Body of pancreas (tissue), 4 donors: Measurements from ENCODE around the gene MYRFL.

Source experiments
- POLR2A ChIP-seq, 3 donors: fragments of 450-650 bp; IDR thresholded peaks; one replicate each; pipeline ENCODE4 v1.6.1; 2016; ENCODE audit warnings: antibody characterized with exemption in 3 of 3, mild to moderate bottlenecking in 2 of 3
- TF ChIP-seq, protein P1 (sequence below), 7 experiments: fragments of 450-650 bp in 4 of 7; fragments of 200-600 bp in 3 of 7; sonication (generic) in 3 of 7; IDR thresholded peaks; one replicate each; pipeline ENCODE4 v1.5.1; 2016 to 2019; ENCODE audit warnings: antibody characterized with exemption in 7 of 7

DNA sequence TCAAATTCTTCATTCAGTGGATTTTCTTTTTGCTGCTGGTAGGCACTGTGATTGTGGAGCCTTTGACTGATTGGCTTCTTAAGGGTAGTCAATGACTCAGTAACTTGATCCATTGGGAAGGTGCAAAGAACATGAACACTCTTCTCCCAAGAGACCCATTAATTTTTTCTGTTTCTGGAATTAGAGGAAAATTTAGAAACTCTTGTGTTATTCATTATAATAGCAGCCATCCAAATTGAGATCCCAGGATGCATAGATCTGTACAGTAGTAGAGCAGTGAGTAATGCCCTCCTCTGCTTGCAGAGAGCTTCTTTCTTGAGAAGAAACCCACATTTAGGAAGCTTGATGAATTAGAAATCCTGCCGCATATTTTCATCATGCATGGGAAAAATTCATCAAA, 63.9 kb downstream of the MYRFL start:
- TF ChIP-seq, protein P1, sequence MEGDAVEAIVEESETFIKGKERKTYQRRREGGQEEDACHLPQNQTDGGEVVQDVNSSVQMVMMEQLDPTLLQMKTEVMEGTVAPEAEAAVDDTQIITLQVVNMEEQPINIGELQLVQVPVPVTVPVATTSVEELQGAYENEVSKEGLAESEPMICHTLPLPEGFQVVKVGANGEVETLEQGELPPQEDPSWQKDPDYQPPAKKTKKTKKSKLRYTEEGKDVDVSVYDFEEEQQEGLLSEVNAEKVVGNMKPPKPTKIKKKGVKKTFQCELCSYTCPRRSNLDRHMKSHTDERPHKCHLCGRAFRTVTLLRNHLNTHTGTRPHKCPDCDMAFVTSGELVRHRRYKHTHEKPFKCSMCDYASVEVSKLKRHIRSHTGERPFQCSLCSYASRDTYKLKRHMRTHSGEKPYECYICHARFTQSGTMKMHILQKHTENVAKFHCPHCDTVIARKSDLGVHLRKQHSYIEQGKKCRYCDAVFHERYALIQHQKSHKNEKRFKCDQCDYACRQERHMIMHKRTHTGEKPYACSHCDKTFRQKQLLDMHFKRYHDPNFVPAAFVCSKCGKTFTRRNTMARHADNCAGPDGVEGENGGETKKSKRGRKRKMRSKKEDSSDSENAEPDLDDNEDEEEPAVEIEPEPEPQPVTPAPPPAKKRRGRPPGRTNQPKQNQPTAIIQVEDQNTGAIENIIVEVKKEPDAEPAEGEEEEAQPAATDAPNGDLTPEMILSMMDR (IDR thresholded peaks at IDR 0.05): no peak
- TF ChIP-seq POLR2A (IDR thresholded peaks at IDR 0.05): no peak
